Activated T-helper 17 cell treated with anti-CD3 and anti-CD28 coated beads, Interleukin-2, amount 50 U/mL, for 72 hours (primary cell): ENCODE data around the gene COL4A3. TPM values are rescaled to one million over a fixed set of nuclear protein-coding genes. Genes with fewer than 3 reads are reported as not detected.
A peak's percentile ranks its signal among the peaks of the same experiment; 100 is the strongest.
"Not testable (repeated sequence)": the region's sequence is repeated elsewhere in the genome, so short reads cannot be mapped to it uniquely, and the experiment has no call there.

Source experiments
- ATAC-seq: fragments of 150-1000 bp; cut with Tn5 transposase; replicated peaks from 2 replicates; pipeline ENCODE4 v1.10.0; 2021; ENCODE audit warnings: mild to moderate bottlenecking, moderate library complexity
- H3K27ac Mint-ChIP-seq: one replicate; pipeline ENCODE4 v1.8.0; 2022; ENCODE audit warnings: mixed read lengths
- H3K27me3 Mint-ChIP-seq: one replicate; pipeline ENCODE4 v1.8.0; 2022; ENCODE audit warnings: mixed read lengths
- H3K36me3 Mint-ChIP-seq: one replicate; pipeline ENCODE4 v1.8.0; 2022; ENCODE audit warnings: low read depth, mild to moderate bottlenecking, mixed read lengths
- H3K4me1 Mint-ChIP-seq: one replicate; pipeline ENCODE4 v1.8.0; 2022; ENCODE audit warnings: mixed read lengths
- H3K4me3 Mint-ChIP-seq: one replicate; pipeline ENCODE4 v1.8.0; 2022; ENCODE audit warnings: mild to moderate bottlenecking, mixed read lengths
- H3K9me3 Mint-ChIP-seq: one replicate; pipeline ENCODE4 v1.8.0; 2022; ENCODE audit warnings: mixed read lengths
- total RNA-seq, 2 donors: library from RNA; stranded (reverse); gene quantifications; one replicate each; pipeline ENCODE4 v1.2.3, GENCODE V29; 2022

COL4A3 gene
- total RNA-seq, 2 donors from 2014 or later, result 0.35 to 0.42 TPM

DNA sequence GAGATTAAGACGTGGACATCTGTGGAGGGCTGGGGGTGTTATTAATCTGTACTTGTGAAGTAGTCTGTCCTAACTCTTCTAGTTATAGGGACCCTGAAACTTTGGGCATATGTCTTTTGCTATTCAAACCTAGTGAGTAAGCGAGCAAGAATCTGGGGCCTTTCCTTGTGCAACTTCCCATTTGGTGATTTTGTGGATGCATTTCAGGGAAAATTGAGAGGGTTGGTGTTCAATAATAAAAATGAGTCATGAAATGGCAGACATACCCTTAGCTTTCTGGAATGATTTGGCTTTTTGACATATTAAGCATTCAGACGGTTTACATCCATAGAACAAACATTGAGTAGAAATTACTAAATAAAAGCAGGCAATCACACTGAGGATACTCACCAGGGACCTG lies 17.4 kb upstream of the COL4A3 start:
- H3K27ac Mint-ChIP-seq, result no peak overlapping the region
- H3K27me3 Mint-ChIP-seq, result peaks cover 13% of the 10 kb centered on the region
- H3K4me1 Mint-ChIP-seq, result no peaks in the 10 kb centered on the region
- no peaks in the 10 kb centered on the region for H3K36me3 Mint-ChIP-seq
- H3K9me3 Mint-ChIP-seq, result peaks cover 4% of the 10 kb centered on the region
- no peak overlapping the region for H3K4me3 Mint-ChIP-seq
- ATAC-seq, result no peak

DNA sequence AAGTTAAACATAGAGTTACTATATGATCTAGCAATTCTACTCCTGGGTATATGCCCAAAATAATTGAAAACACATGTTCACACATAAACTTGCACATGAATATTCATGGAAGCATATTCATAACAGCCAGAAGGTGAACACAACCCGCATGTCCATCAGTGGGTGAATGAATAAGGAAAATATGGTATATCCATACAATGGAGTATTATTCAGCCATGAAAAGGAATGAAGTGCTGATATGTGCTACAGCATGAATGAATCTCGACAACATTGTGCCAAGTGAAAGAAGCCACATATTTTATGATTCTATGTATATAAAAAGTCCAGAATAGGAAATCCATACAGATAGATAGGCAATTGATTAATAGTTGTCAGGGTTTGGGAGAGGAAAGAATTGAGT lies 16.3 kb upstream of the COL4A3 start:
- no peak overlapping the region for H3K27ac Mint-ChIP-seq
- peaks cover 4% of the 10 kb centered on the region for H3K9me3 Mint-ChIP-seq
- H3K4me3 Mint-ChIP-seq, result no peak overlapping the region
- H3K4me1 Mint-ChIP-seq, result no peaks in the 10 kb centered on the region
- H3K36me3 Mint-ChIP-seq, result no peaks in the 10 kb centered on the region
- ATAC-seq, result no peak
- peaks cover 13% of the 10 kb centered on the region for H3K27me3 Mint-ChIP-seq

DNA sequence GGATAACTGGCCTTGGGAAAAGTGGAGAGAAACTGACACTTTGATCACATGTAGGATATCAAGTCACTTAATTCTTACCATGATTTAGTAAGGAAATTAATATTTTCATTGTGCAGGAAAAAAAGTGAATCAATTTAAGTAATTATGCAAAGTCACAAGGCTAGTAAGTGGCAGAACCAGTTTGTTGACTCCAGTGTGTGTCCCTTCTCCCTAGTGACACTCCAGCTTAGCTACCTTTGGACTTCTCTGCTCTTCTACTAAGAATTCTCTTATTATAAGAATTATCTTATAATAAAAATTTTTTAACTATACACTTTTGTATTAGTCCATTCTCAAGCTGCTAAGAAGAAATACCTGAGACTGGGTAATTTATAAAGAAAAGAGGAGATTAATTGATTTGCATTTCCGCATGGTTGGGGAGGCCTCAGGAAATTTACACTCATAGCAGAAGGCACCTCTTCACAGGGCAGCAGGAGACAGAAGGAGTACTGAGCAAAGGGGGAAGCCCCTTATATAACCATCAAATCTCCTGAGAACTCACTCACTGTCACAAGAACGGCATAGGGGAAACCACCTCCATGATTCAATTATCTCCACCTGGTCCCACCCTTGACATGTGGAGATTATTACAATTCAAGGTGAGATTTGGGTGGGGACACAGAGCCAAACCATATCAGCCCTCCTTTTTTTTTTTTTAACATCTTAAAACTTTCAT lies 14.0 kb upstream of the COL4A3 start:
- peak; percentile 45 for ATAC-seq
- Mint-ChIP-seq H3K27me3 (peaks cover 29% of the 10 kb centered on the region), H3K4me3 (no peak overlapping the region)

DNA sequence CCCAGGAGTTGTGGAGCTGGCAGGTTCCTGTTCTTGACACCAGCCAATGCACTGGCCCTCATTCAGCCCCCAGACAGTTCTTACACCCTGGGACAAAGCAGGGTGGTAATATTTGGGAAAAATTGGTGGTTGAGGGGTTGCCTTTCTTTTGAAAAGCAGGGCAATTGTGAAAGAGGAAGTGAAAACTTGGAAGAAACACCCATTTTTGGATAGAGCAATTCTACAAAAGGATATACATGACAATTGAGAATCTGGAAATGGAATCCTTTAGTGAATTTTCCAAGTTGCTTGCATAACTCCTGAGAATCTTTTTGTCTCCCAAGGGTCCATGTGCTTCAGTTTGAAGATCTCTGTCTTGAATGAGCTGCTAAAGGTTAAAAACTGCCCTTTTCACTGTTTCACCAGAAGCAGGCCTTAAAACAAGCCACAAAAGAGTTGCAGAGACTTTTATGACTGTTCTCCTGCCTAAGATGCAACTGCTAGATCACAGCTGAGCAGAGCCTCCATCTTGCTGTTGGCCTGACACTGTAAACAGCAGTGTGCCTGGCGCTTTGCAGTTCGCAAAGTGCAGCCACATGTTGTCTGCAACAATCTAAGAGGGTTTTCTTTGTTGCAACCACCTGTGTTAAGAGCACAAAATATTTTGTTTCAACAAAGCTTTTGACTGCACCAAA lies 12.2 kb upstream of the COL4A3 start:
- no peaks in the 10 kb centered on the region for H3K4me1 Mint-ChIP-seq
- no peak overlapping the region for H3K4me3 Mint-ChIP-seq
- H3K27ac Mint-ChIP-seq, result no peak overlapping the region
- H3K36me3 Mint-ChIP-seq, result no peaks in the 10 kb centered on the region
- H3K9me3 Mint-ChIP-seq, result peaks cover 4% of the 10 kb centered on the region
- peaks cover 31% of the 10 kb centered on the region for H3K27me3 Mint-ChIP-seq
- no peak for ATAC-seq

More for the DNA sequence above, 14.0 kb upstream of the COL4A3 start:
- H3K9me3 Mint-ChIP-seq, result peaks cover 4% of the 10 kb centered on the region
- no peaks in the 10 kb centered on the region for H3K36me3 Mint-ChIP-seq
- H3K27ac Mint-ChIP-seq, result no peak overlapping the region
- no peaks in the 10 kb centered on the region for H3K4me1 Mint-ChIP-seq

DNA sequence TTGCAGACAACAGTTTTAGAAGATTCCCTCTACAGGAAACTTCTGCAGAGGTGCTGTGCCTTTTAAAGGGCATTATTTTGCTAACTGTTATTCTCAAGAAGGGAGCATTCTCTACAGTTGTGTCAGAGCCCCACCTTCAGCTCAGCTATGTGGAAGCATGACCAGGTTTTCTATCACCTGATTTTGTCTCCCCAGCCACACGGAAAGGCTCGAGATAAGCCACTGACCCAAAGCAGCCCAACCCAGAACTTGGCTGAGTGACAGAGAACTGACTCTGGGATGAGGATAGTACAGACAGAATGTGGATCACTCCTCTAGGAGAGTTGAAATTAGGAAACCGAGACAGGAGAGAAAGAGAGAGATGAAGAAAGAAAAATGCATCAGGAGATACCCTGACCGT lies 11.1 kb upstream of the COL4A3 start:
- H3K9me3 Mint-ChIP-seq, result no peaks in the 10 kb centered on the region
- H3K27ac Mint-ChIP-seq, result no peak overlapping the region
- H3K36me3 Mint-ChIP-seq, result no peaks in the 10 kb centered on the region
- H3K4me1 Mint-ChIP-seq, result no peaks in the 10 kb centered on the region
- peaks cover 28% of the 10 kb centered on the region for H3K27me3 Mint-ChIP-seq
- ATAC-seq, result no peak
- H3K4me3 Mint-ChIP-seq, result no peak overlapping the region

DNA sequence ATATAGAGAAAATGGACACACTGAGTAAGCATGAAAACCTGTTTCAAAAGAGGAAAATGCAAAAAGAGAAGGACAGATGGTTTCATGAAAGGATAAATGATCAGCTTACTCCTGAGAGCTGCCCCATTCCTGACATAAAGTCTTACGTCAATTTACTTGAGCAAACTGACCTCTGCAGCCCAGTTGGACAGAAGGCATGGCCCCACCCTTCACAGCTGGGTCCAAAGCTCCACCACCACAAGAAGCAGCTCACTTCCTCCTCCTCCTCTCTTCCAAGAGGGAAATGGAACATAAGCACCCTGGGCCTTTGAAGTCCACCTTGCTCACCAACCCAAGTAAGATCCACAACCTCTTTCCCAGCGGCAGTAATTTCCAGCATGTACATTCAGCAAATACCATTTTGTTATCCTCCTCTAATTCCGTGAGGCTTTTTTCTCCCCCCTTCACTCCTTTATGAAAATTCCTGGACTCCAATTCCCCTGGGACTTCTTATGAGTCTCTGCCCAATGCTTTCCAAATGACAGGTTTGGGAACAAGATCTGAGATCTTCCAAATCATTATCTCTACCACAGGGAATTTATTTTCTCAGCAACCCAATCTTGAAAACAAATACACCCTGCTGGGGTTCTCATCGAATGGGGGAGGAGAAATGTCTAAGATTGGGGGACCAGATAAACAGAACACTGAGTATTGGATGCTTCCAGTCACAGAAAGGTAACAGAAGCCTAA lies 10.5 kb upstream of the COL4A3 start:
- Mint-ChIP-seq H3K9me3 (no peaks in the 10 kb centered on the region), H3K27ac (no peak overlapping the region), H3K36me3 (no peaks in the 10 kb centered on the region), H3K4me3 (no peak overlapping the region), H3K4me1 (no peaks in the 10 kb centered on the region), H3K27me3 (peaks cover 28% of the 10 kb centered on the region)
- no peak for ATAC-seq

DNA sequence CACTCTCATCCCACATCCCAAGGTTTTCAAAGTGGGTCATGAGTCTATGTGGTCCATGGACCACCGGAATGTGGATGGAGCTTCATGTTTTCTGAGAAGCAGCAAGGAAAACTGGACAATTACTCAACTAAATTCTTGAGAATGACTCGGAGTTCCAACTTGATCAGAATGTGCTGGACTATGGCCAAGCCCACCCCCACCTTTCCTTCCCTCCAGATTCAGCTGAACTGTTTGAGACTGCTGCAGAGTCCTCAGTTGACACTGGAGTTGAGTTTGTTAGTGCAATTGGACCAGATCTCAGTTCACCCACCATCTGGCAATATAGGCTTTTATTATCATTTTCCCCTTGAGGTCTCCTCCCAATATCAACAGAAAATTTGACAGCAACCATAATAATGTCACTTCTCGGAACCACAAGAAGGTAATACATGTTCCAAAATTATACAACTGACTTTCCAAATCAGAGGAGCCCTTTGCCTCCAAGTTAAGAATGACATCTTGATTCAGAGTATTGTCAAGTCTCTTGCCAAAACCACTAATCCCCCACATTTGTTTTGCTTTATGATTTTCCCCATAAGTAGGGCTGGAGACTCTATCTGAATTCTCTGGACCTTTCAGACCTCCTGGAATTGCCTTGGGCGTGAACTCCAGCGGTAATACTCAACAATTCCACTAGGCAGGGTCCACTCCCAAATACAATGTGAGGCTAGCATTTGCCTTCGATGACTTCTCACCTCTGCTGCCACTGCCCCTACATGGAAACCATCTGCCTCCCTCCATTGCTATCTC lies 9.2 kb upstream of the COL4A3 start:
- no peaks in the 10 kb centered on the region for H3K36me3 Mint-ChIP-seq
- no peak overlapping the region for H3K27ac Mint-ChIP-seq
- peaks cover 34% of the 10 kb centered on the region for H3K27me3 Mint-ChIP-seq
- H3K9me3 Mint-ChIP-seq, result no peaks in the 10 kb centered on the region
- H3K4me3 Mint-ChIP-seq, result no peak overlapping the region
- no peak for ATAC-seq
- H3K4me1 Mint-ChIP-seq, result no peaks in the 10 kb centered on the region

DNA sequence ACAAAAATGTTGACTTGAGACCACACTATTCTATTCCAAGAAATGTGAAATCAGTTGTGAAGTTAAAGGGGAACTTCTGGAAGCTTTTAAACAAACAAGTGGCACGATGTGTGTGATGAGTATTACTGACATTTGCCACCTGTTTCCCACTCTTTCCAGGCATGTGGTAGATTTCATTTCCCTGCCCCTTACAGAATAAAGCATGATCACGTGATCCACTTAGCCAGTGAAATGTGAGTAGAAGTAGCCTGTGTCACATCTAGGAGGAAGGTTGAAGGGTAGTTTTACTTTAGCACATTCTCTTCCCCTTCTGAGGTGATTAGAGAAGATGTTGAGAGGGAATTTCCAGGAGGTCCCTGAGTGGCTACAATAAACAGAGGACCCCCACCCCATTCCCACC lies 4.3 kb upstream of the COL4A3 start:
- H3K27ac Mint-ChIP-seq, result no peak overlapping the region
- no peaks in the 10 kb centered on the region for H3K36me3 Mint-ChIP-seq
- H3K27me3 Mint-ChIP-seq, result peaks cover 41% of the 10 kb centered on the region
- ATAC-seq, result no peak
- H3K4me3 Mint-ChIP-seq, result no peak overlapping the region
- no peaks in the 10 kb centered on the region for H3K9me3 Mint-ChIP-seq
- H3K4me1 Mint-ChIP-seq, result no peaks in the 10 kb centered on the region

DNA sequence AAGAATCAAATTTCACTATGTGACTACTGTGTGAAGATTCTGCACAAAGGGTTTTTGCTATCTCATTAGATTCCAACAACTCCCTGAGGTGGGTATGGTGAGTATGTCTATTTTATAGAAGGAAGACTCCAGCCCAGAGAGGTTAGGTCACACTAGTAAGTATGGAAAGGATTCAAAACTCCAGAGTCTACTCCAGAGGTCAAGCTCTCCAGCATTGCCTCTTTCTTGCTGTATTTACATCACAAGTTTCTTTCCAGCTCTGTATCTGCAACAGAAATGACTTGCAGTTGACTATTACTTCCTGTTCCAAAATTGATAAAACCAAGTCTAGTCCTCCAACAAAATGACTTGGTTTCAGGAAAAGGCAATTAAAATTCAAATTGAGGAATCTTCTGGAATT lies 2.5 kb upstream of the COL4A3 start:
- Mint-ChIP-seq H3K36me3 (no peaks in the 10 kb centered on the region), H3K9me3 (no peaks in the 10 kb centered on the region), H3K4me1 (no peaks in the 10 kb centered on the region), H3K27ac (no peak overlapping the region), H3K27me3 (peaks cover 43% of the 10 kb centered on the region), H3K4me3 (no peak overlapping the region)
- ATAC-seq, result no peak

DNA sequence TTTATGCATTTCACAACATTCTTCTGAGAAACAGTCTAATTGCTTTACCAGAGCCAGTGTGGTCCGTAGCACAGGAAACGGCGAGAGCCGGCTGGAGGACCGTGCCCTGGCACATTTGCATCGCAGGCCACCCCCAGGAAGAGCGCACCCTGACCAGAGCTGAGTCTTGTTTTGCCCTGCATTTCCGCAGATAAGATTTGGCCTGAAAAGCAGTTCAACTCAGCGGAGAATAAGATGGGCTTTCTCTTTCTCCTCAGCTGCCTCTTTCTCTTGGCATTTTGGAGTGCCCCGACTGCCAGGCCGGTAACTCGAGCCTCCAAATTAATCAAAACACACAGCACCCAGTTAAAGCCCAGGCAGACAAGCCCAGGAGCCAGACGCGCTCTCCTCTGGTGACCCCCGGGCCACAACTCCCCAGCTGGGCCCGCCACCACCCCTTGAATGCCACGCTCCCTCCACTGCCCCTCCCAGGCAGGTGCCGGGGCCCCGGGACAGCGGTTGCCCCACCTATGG lies 883 bp upstream of the COL4A3 start:
- ATAC-seq, result peak; percentile 11
- Mint-ChIP-seq H3K27ac (no peak overlapping the region), H3K4me3 (peak overlapping the region; percentile 65), H3K4me1 (no peaks in the 10 kb centered on the region), H3K27me3 (peaks cover 50% of the 10 kb centered on the region), H3K36me3 (no peaks in the 10 kb centered on the region), H3K9me3 (no peaks in the 10 kb centered on the region)

DNA sequence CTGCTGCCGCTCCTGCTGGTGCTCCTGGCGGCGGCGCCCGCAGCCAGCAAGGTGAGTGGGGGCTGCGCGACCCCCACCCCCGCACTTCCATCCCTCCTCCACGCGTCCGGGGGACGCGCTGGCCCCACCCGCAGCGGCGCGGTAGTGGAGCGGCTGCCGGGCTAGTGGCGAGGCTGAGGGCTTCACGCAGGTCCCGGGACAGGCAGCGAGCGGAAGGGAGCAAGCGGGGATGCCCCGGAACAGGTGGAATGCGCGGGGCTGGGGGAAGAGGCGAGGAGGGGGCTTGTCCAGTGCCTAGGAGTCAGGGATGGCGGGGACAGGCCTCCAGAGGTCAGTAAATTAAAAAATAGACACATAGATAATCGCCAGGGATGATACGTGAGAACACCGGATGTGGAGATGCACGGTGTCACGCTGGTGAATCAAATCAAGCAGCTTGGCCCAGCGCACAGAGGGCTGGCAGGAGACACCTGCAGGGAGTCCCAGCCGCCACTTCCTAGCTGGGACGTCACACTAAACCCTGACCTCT lies 403 bp downstream of the COL4A3 start:
- no peak overlapping the region for H3K27ac Mint-ChIP-seq
- H3K27me3 Mint-ChIP-seq, result peaks cover 50% of the 10 kb centered on the region
- peak; percentile 88 for ATAC-seq
- no peaks in the 10 kb centered on the region for H3K36me3 Mint-ChIP-seq
- H3K4me1 Mint-ChIP-seq, result no peaks in the 10 kb centered on the region
- peak overlapping the region; percentile 65 for H3K4me3 Mint-ChIP-seq
- H3K9me3 Mint-ChIP-seq, result no peaks in the 10 kb centered on the region

DNA sequence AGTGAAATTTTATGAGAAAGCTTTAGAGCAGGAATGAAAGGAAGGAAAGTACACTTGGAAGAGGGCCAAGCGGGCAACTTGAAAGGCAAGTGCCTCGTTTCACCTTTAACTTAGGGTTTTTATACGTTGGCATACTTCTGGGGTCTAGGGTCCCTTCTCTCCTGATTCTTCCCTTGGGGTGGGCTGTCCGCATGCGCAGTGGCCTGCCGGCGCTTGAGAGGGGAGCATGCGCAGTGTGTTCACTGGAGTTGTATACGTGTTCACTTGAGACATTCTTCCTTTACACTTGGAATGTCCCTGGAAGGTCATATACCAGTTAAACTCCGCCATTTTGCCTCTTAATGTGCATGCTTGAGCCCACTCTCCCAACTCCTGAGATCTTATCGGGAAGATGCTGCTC lies 7.4 kb downstream of the COL4A3 start:
- not testable (repeated sequence) for H3K4me3 Mint-ChIP-seq, H3K27ac Mint-ChIP-seq, H3K9me3 Mint-ChIP-seq, H3K4me1 Mint-ChIP-seq, ATAC-seq, H3K36me3 Mint-ChIP-seq
- H3K27me3 Mint-ChIP-seq, result peaks cover 24% of the 10 kb centered on the region

DNA sequence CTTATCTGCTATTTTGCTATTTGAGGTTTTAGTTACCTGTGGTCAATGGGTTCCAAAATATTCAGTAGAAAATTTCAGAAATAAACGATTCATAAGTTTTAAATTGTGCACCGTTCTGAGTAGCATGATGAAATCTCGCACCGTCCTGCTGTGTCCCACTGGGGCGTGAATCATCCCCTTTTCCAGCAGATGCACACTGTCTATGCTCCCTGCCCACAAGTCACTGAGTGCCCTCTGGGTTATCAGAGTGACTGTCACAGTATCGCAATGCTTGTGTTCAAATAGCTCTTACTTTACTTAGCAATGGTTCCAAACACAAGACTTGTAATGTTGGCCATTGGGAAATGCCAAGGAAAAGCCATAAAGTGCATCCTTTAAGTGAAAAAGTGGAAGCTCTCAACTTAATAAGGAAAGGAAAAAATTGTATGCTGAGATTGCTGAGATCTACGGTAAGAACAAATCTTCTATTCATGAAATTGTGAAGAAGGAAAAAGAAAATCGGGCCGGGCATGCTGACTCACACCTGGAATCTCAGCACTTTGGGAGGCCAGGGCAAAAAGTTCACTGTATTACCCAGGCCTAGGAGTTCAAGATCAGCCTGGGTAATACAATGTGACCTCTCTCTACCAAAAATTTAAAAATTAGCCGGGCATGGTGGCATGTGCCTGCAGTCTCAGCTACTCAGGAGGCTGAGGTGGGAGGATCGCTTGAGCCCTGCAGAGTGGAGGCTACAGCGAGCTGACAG lies 13.3 kb downstream of the COL4A3 start:
- Mint-ChIP-seq H3K36me3 (no peaks in the 10 kb centered on the region), H3K27ac (no peak overlapping the region), H3K4me1 (no peaks in the 10 kb centered on the region), H3K9me3 (no peaks in the 10 kb centered on the region), H3K27me3 (peaks cover 8% of the 10 kb centered on the region), H3K4me3 (no peak overlapping the region)
- no peak for ATAC-seq
